Activated CD4-positive, alpha-beta T cell treated with anti-CD3 and anti-CD28 coated beads for 1 hour (primary cell): ENCODE data around the gene EFHD2.
"Not testable (repeated sequence)": the region's sequence is repeated elsewhere in the genome, so short reads cannot be mapped to it uniquely, and the experiment has no call there.

ENCODE experiments used
- DNase-seq: peaks from one replicate; pipeline ENCODE4 v3.0.0-alpha.2; 2020

The EFHD2 gene

GRCh38 chr1:15431571-15431948 is 21.9 kb downstream of the EFHD2 start:
- no peak for DNase-seq

DNA sequence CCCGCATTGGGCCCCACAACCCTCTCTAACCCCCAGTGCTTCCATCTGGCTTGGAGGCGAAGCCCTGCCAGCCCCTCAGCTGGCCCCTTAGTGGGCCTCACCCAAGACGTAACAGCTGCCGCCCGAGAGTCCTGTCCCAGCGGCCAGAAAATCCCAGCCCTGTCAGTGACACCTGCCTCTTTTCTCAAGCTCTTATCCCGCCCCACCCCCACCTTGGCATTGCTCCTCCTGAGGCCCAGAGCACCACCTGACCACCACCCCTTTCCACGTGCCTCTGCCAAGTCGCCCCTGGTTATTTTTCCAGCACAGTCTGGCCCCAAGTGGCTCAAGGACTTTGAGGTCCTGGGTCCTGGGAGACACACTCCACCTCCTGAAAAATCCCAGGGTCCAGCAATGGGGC is 22.6 kb downstream of the EFHD2 start:
- no peak for DNase-seq

GRCh38 chr1:15433471-15433870 is 23.8 kb downstream of the EFHD2 start:
- DNase-seq, result no peak

GRCh38 chr1:15434739-15435138 is 25.1 kb downstream of the EFHD2 start:
- not testable (repeated sequence) for DNase-seq

DNA sequence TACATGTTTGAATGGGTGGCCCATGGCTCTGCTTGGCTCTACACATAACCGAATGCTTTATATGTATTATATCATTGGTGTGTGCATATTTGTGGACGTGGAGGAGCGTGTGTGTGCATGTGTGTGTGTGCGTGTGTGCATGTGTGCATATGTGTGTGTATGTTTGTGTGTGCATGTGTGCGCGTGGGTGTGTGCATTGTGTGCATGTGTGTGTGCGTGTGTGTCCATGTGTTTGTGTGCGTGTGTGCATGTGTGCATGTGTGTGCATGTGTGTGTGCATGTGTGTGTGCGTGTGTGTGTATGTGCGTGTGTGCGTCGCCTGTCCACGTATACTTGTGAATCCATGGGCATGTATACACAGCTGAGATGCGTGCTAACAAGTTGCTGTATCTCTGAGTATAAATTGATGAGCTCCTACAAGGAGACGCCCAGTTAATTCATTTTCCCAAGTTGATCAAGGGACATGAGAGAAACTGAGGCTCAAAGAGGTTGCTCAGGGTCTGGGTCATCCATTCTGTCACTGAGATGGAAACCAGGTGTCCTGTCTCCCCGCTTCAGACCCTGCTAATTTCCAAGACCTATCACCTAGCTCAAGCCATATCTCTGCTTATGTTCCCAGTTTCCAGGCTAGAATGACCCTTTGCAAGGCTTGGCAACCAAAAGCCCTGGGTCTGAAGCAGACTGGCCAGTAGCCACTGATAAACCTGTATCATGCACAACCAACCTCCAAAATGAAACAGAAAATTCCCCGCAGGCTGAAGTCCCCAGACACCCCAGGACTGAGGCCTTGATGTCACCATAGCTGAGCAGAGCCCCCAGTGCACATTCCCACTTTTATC is 25.8 kb downstream of the EFHD2 start:
- no peak for DNase-seq

DNA sequence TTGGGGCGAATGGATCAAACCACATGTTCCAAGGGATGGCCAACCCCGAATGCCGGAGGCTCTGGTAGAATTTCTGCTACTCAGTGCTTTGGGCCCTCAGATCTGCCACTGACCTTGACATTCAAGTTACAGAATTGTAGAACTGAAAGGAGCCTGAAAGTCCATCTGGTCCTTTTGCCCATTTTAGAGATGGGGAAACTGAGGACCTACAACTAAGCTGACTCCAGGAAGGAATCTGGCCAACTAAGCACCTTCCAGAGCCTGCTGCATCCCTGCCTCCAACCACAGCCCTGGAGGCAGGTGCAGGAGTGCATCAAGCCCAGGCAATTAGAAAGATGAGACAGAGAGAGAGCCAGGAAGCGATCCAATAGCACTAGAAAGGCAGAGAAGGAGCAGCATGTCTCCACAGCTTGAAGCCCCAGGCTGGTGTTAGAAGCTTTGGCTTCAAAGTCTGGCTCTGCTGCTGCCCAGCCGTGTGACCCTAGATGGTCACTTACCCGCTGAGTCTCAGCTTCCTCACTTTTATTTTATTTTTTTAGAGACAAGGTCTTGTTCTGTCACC is 27.3 kb downstream of the EFHD2 start:
- no peak for DNase-seq

GRCh38 chr1:15439325-15439724 is 29.6 kb downstream of the EFHD2 start:
- DNase-seq, result no peak

GRCh38 chr1:15440357-15440756 is 30.7 kb downstream of the EFHD2 start:
- no peak for DNase-seq

- DNase-seq, result no peak
These were observed 31.6 kb downstream of the EFHD2 start for GRCh38 chr1:15441247-15441646.

DNA sequence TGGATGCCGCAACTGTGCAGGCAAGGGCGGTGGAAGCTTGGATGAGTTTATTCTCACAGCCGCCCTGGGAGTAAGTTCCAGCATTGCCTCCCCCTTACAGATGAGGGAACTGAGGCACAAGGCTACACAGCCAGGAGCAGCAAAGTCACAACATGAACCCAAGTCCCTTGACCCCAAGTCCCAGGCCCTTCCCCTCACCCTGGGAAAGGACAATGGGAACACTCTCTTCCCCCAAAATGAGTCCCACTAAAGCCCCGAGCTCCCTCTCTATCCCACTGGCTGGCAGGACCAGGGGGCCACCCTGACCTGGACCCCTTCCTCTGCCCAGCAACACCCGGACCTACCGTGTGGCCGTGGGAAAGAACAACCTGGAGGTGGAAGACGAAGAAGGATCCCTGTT is 32.4 kb downstream of the EFHD2 start:
- DNase-seq, result no peak

- no peak for DNase-seq
These were observed 33.1 kb downstream of the EFHD2 start for GRCh38 chr1:15442759-15443158.

DNA sequence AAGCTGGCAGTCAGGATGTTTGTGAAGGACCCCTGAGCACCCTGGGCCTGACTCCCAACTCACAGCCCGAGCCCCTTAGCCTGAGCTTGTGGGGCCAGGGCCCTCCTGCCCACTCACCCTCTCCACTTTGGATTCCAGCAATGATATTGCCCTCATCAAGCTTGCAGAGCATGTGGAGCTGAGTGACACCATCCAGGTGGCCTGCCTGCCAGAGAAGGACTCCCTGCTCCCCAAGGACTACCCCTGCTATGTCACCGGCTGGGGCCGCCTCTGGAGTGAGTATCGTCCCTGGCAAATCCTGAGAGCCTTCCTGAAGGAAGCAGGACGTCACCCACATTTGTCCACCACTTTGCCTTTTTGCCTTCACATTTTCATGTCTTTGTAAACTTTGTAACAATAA is 33.6 kb downstream of the EFHD2 start:
- no peak for DNase-seq

DNA sequence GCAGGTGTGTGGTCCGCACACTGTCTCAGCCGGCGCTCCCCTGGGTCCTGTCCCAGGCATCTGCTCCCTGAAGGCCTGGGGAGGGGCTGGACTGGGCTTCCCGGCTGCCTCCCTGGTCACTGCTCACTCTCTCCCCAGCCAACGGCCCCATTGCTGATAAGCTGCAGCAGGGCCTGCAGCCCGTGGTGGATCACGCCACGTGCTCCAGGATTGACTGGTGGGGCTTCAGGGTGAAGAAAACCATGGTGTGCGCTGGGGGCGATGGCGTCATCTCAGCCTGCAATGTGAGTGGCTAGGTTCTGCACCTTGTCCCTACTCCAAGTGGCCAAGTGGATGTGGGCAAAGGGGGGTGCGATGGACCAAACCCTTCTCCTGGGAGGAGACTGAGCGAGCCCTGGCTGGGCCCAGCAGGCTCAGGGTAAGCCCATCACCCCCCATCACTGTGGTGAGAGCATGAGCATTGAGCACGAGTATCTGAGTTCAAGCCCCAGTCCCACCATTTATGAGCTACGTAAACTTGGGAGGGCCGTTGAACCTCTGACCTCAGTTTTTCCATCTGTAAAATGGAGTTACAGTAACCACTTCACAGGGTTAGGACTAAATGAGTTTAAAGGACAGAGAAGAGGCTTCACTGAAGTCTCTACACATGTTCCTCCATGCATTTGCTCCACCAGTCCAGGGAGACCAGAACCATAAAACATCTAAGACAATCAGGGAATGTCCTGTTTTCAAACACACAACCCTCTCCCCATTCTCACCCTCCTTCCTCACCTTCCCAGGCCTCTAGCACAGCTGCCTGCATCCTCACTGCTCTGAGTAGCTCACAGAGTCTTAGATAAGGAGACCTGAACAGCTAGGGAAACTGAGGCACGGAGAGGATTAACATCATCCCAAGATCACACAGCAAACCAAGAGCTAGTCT is 35.0 kb downstream of the EFHD2 start:
- DNase-seq, result no peak

GRCh38 chr1:15445390-15446122 is 35.9 kb downstream of the EFHD2 start:
- no peak for DNase-seq

GRCh38 chr1:15446212-15446611 is 36.5 kb downstream of the EFHD2 start:
- no peak for DNase-seq

DNA sequence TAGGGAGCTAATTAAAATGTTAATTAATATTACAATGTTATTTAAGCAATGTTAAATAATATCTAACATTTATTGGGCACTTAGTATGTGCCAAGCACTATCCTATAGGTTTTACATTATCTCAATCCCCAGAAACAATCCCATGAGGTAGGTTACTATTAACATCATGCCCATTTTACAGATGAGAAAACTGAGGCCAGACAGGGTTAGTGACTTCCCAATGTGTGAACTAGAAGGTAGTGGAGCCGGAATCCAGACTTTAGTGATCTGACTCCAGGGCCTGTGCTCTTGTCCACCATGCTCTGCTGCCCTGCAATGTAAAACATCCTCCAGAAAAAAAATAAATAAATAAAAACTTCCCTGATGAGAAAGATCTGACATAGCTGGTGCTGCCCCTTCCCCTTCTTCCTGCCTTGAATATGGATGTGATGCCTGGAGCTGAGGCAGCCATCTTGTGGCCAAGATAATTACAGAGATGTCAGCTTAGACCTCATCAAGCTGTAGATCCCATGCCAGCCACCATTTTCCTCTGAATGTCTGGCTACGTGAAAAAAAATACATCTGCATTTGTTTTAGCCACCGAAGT is 39.3 kb downstream of the EFHD2 start:
- no peak for DNase-seq

- no peak for DNase-seq
These were observed 39.9 kb downstream of the EFHD2 start for GRCh38 chr1:15449567-15449966.

- no peak for DNase-seq
These were observed 41.5 kb downstream of the EFHD2 start for GRCh38 chr1:15451014-15451722.

DNA sequence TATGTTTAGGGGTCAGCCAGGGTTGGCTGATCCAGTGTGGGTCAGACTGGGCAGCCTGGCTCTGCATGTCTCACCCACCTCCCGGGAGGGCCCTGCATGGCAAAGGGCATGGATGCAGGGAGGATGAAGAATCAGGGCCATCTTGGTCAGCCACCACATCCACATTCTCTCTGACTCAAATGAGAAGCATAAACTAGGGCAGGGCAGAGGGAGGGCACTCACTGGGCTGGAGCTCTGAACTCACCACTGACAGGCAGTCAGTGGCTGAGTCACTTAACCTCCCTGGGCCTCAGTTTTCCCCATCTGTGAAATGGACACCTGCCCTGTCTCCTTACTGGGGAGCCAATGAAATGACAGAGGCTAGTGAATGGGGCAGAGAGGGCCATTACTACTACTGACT is 42.5 kb downstream of the EFHD2 start:
- DNase-seq, result no peak

DNA sequence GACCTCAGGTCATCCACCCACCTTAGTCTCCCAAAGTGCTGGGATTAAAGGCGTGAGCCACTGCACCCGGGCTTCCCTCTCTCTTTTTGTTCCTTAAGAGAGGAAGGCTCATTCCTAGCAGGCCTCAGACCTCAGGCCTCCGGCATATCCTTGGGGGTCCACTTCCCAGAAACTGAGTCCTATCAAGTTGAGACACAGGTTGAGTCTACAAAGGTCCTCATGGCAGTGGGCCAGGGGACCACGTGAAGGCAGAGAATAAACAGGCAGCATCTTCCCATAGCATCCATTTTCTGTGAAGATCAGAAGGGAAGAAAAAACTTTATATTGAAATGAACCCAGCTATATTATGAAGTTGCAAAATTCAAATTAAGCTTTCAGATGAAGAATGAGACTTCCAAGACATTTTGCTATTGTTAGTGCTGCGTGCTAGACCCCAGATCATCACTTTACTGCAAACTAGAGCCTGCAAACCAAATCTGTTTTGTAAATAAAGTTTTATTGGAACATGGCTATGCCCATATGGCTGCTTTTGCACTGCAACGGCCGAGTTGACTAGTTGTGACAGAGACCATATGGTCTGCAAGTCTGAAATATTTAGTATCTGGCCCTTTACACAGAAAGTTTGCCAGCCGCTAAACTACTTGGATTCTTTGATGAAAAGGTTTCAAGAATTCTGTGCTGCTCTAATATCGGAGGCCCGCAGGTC is 43.3 kb downstream of the EFHD2 start:
- no peak for DNase-seq

DNA sequence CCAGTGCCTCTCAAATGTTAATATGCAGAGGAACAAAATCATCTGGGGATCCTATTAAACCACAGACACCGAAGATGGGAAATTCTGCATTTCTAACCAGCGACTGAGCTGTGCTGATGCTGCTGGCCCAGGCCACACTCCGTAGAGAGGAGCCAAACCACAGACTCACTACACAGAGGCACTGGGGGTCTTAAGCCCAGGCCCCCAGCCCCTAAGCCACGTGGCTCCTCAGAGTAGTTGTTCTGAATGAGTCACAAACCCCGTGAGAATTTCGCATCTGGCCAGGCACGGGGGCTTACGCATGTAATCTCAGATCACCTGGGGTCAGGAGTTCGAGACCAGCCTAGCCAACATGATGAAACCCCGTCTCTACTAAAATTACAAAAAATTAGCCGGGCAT is 44.0 kb downstream of the EFHD2 start:
- no peak for DNase-seq
